Pancreas (tissue), 10 donors: Measurements from ENCODE around the gene RCBTB1. TPM values are rescaled to one million over a fixed set of nuclear protein-coding genes. Genes with fewer than 3 reads are reported as not detected.
A peak's percentile ranks its signal among the peaks of the same experiment; 100 is the strongest.

Experiments used
- ATAC-seq, 4 donors: fragments of 200-7000 bp; cut with Tn5 transposase; one replicate each; pipeline versions ENCODE4 v1.8.0 to v1.9.1; 2020; ENCODE audit warnings: mild to moderate bottlenecking in 4 of 4, moderate library complexity in 4 of 4
- DNase-seq, 6 donors: peaks; one replicate each; pipeline ENCODE4 v3.0.0-alpha.2; 2020
- FAIRE-seq: peaks from 2 replicates; lab custom pipeline; 2012; peaks lifted over from hg19 to GRCh38; lab: Jason Lieb, UNC
- H3K27ac ChIP-seq, 4 donors: fragments of 200-600 bp; sonication (generic); 1 replicate in 3 of 4; 2 replicates in 1 of 4; pipeline versions ENCODE4 v1.5.0 to v1.8.0; 2020
- H3K27me3 ChIP-seq, 4 donors: fragments of 200-600 bp; one replicate each; pipeline ENCODE4 v1.8.0; 2021
- H3K36me3 ChIP-seq, 3 donors: fragments of 200-600 bp; sonication (generic) in 1 of 3; one replicate each; pipeline versions ENCODE4 v1.5.0 to v1.8.0; 2020 to 2021
- H3K4me1 ChIP-seq, 3 donors: fragments of 200-600 bp; one replicate each; pipeline ENCODE4 v1.8.0; 2021
- H3K4me3 ChIP-seq, 4 donors: fragments of 200-600 bp; sonication (generic) in 2 of 4; one replicate each; pipeline versions ENCODE4 v1.5.0 to v1.8.0; 2020 to 2021
- H3K9me3 ChIP-seq, 4 donors: fragments of 200-600 bp; one replicate each; pipeline ENCODE4 v1.8.0; 2021
- WGBS, 2 donors: extraction: QIAGEN DNeasy Blood & Tissue Kit; methylation state at CpG; one replicate each; pipeline ENCODE4 v1.1.7; 2013; 5-methylcytosine and 5-hydroxymethylcytosine counted together
- intact Hi-C, 3 donors: fragments of 100-400 bp; cut with DNase I; formaldehyde crosslinking; loops; one replicate each; pipeline versions ENCODE4 v1.11.1 to v1.14.2; 2022
- polyA plus RNA-seq, 2 donors: library from polyadenylated mRNA; stranded (reverse); fragments of 200-250 nt; gene quantifications; one replicate each; pipeline ENCODE4 v1.2.3, GENCODE V29; 2013
- total RNA-seq, 6 donors: library from RNA; stranded (reverse); fragmentation: NEBNext Ultra II Directional in 4 of 6; extraction: Animal tissue kit (Norgen Biotek cat#: 25700) in 4 of 6; gene quantifications; one replicate each; pipeline versions ENCODE4 v1.2.1 to v1.2.4, GENCODE V29; 2021 to 2023
- TF ChIP-seq, protein P1 (sequence below), 4 donors: fragments of 200-600 bp; sonication (generic) in 3 of 4; IDR thresholded peaks; one replicate each; pipeline versions ENCODE4 v1.5.0 to v1.8.0; 2021; ENCODE audit warnings: antibody characterized with exemption in 4 of 4
- donor health status: healthy with polysubstance abuse.
- donor health status: DM: no; HTN: no; CAD: no; lungs with moderate emphysema.
- donor health status: DM: no; HTN: no; CAD: no.
- donor health status: control.
- donor health status: control.
- donor health status: Bipolar disorder and iron deficiency.
- donor health status: DM: yes; HTN: yes; CAD: no.
- donor health status: DM: no; HTN: no; CAD: no.
- donor health status: DM: no; HTN: no; CAD: no.
- donor health status: DM: yes; HTN: yes; CAD: no.

The RCBTB1 gene
- total and polyA plus RNA-seq, 8 donors = 5.3 to 14.4 (median 7.9) TPM

DNA sequence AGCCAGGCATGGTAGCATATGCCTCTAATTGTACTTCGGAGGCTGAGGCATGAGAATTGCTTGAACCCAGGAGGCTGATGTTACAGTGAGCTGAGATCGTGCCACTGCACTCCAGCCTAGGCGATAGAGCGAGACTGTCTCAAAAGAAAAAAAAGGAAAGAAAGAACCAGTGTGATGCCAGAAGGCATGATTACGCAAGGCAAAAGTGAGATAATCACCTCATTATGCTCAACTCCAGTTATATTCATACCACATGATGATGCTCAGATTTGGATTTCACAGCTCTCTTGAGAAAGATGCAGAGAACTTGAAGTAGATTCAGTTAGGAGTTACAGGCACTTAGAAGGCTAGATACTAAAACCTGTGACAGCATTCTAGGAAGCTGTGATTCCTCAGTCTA lies 21.8 kb downstream of the RCBTB1 start:
- Histone ChIP-seq H3K27me3 (no peaks in the 10 kb centered on the region), H3K4me1 (peaks cover 0 to 21% (median 15%) of the 10 kb centered on the region in 3 donors), H3K4me3 (no peak overlapping the region), H3K27ac (no peak overlapping the region), H3K9me3 (no peaks in the 10 kb centered on the region), H3K36me3 (no peaks in the 10 kb centered on the region)
- TF ChIP-seq, protein P1, sequence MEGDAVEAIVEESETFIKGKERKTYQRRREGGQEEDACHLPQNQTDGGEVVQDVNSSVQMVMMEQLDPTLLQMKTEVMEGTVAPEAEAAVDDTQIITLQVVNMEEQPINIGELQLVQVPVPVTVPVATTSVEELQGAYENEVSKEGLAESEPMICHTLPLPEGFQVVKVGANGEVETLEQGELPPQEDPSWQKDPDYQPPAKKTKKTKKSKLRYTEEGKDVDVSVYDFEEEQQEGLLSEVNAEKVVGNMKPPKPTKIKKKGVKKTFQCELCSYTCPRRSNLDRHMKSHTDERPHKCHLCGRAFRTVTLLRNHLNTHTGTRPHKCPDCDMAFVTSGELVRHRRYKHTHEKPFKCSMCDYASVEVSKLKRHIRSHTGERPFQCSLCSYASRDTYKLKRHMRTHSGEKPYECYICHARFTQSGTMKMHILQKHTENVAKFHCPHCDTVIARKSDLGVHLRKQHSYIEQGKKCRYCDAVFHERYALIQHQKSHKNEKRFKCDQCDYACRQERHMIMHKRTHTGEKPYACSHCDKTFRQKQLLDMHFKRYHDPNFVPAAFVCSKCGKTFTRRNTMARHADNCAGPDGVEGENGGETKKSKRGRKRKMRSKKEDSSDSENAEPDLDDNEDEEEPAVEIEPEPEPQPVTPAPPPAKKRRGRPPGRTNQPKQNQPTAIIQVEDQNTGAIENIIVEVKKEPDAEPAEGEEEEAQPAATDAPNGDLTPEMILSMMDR (IDR thresholded peaks at IDR 0.05) = no peak
- DNase-seq (no peak), FAIRE-seq (no peak), ATAC-seq (no peak)
- intact Hi-C loops = no loop called here
- 74 to 91% methylated on average over 5 of the region's 5 CpGs for whole genome bisulfite sequencing, 2 donors

DNA sequence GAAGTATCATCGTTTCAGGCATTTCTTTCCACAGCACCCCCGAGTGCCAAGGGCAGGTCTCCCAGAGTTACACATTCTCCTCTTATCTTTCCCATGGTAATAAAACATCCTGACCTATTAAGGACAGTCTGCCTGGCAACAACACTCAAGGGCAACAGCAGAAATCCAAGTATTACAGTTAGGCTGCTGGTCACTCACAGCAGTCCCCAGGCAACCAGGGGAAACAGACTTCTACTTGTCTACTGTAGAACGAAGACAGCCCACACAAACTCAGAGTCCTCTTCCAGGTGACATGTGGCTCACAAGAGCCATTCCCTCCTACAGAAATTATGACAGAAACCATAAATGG lies 24.3 kb downstream of the RCBTB1 start:
- intact Hi-C loops = no loop called here
- ATAC-seq (peak; percentile 79 to 88 (median 84)), FAIRE-seq (no peak), DNase-seq (peak in 2 of 6 donors; percentile 21 to 43)
- Histone ChIP-seq H3K27me3 (no peaks in the 10 kb centered on the region), H3K9me3 (no peaks in the 10 kb centered on the region), H3K36me3 (no peaks in the 10 kb centered on the region), H3K4me1 (peaks cover 0 to 21% (median 15%) of the 10 kb centered on the region in 3 donors), H3K27ac (peak overlapping the region; percentile 13 to 82 (median 71)), H3K4me3 (peak overlapping the region in 2 of 4 donors; percentile 6 to 15)
- TF ChIP-seq, protein P1 (IDR thresholded peaks at IDR 0.05) = no peak
- 9 to 19% methylated on average over 3 of the region's 3 CpGs for WGBS, 2 donors

DNA sequence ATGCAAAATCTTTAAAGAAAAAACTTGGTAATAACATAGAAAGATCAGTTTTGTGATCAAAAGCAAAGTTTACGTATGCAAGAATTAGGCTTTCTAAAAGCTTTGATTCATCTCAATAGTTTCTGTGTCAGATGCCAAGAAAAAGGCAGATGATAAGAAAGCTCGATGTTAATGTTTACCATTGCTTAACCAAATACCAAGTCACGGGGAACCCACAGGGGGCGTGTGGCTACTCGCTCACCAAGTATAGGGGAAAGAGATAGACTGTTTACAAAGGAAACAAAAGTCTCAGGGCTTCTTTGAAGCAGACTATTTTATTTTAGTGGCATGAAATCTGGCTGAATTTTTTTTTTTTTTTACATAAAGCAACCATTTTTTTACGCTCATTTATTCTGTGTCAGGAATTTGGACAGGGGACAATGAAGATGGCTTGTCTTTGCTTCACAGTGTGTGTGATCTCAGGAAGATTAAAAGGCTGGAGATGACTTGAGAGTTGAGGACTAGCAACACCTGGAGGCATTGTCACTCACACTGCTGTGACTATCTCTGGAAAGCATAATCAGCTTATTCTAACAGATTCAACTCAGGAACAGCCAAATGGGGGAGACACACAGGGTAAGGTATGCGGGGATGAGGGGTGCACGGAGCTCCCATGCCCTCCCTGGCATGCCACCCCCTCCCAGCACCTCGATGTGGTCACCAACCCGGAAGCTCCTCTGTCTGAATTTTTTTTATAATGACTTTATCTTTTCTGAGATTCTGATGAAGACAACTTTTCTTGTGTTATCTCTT lies 24.9 kb downstream of the RCBTB1 start:
- peak overlapping the region in 2 of 4 donors; percentile 6 to 15 for H3K4me3 ChIP-seq
- H3K27ac ChIP-seq = peak overlapping the region; percentile 13 to 82 (median 71)
- FAIRE-seq = no peak
- DNase-seq = peak; percentile 57 to 75 (median 68)
- intact Hi-C loops = no loop called here
- peaks cover 0 to 21% (median 15%) of the 10 kb centered on the region in 3 donors for H3K4me1 ChIP-seq
- H3K36me3 ChIP-seq = no peaks in the 10 kb centered on the region
- ATAC-seq = peak; percentile 88 to 96 (median 94)
- 10 to 17% methylated on average over 10 of the region's 10 CpGs for WGBS, 2 donors
- no peaks in the 10 kb centered on the region for H3K27me3 ChIP-seq
- H3K9me3 ChIP-seq = no peaks in the 10 kb centered on the region
- TF ChIP-seq, protein P1 (IDR thresholded peaks at IDR 0.05) = peak in 1 of 4 donors; percentile 28

DNA sequence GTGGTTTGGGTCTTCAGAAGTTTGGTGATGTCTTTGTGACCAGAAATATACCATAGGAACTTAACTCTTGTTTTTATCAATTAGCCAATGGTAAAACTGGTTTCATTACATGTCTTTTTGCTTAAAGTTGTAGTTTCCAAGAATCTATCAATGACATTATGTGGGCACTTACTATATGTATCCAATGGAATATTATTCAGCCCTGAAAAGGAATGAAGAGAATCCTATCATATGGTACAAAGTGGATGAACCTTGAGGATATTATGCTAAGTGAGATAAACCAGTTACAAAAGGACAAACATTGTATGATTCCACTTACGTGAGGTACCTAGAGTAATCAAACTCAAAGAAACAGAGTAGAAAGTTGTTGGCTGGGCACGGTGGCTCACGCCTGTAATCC lies 26.4 kb downstream of the RCBTB1 start:
- no peak for FAIRE-seq
- H3K9me3 ChIP-seq = no peaks in the 10 kb centered on the region
- no peak overlapping the region for H3K4me3 ChIP-seq
- intact Hi-C loops = no loop called here
- TF ChIP-seq, protein P1 (IDR thresholded peaks at IDR 0.05) = no peak
- H3K27me3 ChIP-seq = no peaks in the 10 kb centered on the region
- DNase-seq = no peak
- ATAC-seq = no peak
- H3K36me3 ChIP-seq = no peaks in the 10 kb centered on the region
- whole genome bisulfite sequencing, 2 donors = 95 to 97% methylated on average over 3 of the region's 3 CpGs
- H3K4me1 ChIP-seq = peaks cover 0 to 21% (median 15%) of the 10 kb centered on the region in 3 donors
- H3K27ac ChIP-seq = no peak overlapping the region

DNA sequence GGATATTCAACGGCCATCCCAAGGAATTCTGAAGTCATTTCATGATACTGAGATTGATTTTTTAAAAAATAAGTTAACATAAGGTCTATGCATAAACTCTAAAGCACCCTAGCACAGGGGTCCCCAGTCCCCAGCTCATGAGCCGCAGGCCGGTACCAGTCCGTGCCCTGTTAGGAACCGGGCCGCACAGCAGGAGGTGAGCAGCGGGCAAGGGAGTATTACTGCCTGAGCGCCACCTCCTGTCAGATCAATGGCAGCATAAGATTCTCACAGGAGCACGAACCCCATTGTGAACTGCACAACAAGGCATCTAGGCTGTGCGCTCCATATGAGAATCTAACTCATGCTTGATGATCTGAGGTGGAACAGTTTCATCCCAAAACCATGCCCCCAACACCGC lies 31.0 kb downstream of the RCBTB1 start:
- TF ChIP-seq, protein P1 (IDR thresholded peaks at IDR 0.05) = no peak
- no peaks in the 10 kb centered on the region for H3K9me3 ChIP-seq
- no peak overlapping the region for H3K4me3 ChIP-seq
- H3K4me1 ChIP-seq = no peaks in the 10 kb centered on the region
- intact Hi-C loops = no loop called here
- DNase-seq = no peak
- no peaks in the 10 kb centered on the region for H3K27me3 ChIP-seq
- WGBS, 2 donors = 80 to 89% methylated on average over 11 of the region's 11 CpGs
- FAIRE-seq = no peak
- H3K27ac ChIP-seq = no peak overlapping the region
- no peak for ATAC-seq
- H3K36me3 ChIP-seq = peaks cover 0 to 5% (median 0%) of the 10 kb centered on the region in 3 donors
